Gastrocnemius medialis (tissue), 4 donors: ENCODE measurements around the gene RMND5A. TPM values are rescaled to one million over a fixed set of nuclear protein-coding genes. Genes with fewer than 3 reads are reported as not detected.

Source experiments
- ATAC-seq, 2 donors: fragments of 150-250 bp; one replicate each; pipeline ENCODE4 v1.9.1; 2016
- DNase-seq, 2 donors: peaks; one replicate each; pipeline ENCODE4 v3.0.0-alpha.2; 2019
- H3K27ac ChIP-seq, 4 donors: fragments of 200-600 bp; sonication (generic); 1 replicate in 1 of 4; 2 replicates in 3 of 4; pipeline ENCODE4 v1.5.1; 2016 to 2018; ENCODE audit warnings: mild to moderate bottlenecking in 2 of 4, moderate library complexity in 1 of 4
- H3K27me3 ChIP-seq, 3 donors: fragments of 200-600 bp; sonication (generic) in 2 of 3; 1 replicate in 1 of 3; 2 replicates in 2 of 3; pipeline versions ENCODE4 v1.5.1 to v1.6.0; 2016 to 2019; ENCODE audit warnings: mild to moderate bottlenecking in 1 of 3, moderate library complexity in 1 of 3
- H3K36me3 ChIP-seq, 2 donors: fragments of 200-600 bp; sonication (generic) in 1 of 2; one replicate each; pipeline ENCODE4 v1.5.1; 2017 to 2018
- H3K4me1 ChIP-seq, 2 donors: fragments of 200-600 bp; sonication (generic) in 1 of 2; one replicate each; pipeline ENCODE4 v1.5.1; 2016 to 2017; ENCODE audit warnings: mild to moderate bottlenecking in 2 of 2
- H3K4me3 ChIP-seq, 4 donors: fragments of 200-600 bp; sonication (generic) in 3 of 4; 1 replicate in 1 of 4; 2 replicates in 3 of 4; pipeline ENCODE4 v1.5.1; 2016 to 2019; ENCODE audit warnings: mild to moderate bottlenecking in 2 of 4
- H3K9me3 ChIP-seq, 3 donors: fragments of 200-600 bp; sonication (generic) in 2 of 3; 1 replicate in 1 of 3; 2 replicates in 2 of 3; pipeline ENCODE4 v1.5.1; 2016 to 2019
- CTCF ChIP-seq, 5 experiments: fragments of 450-650 bp in 3 of 5; fragments of 200-600 bp in 2 of 5; sonication (generic) in 2 of 5; IDR thresholded peaks in 4 of 5; conservative IDR thresholded peaks in 1 of 5; 1 replicate in 4 of 5; 2 replicates in 1 of 5; pipeline ENCODE4 v1.5.1; 2016 to 2019; ENCODE audit warnings: antibody characterized with exemption in 5 of 5, mild to moderate bottlenecking in 3 of 5, moderate library complexity in 3 of 5
- POLR2A ChIP-seq, 2 donors: fragments of 450-650 bp; IDR thresholded peaks; one replicate each; pipeline ENCODE4 v1.6.1; 2017; ENCODE audit warnings: antibody characterized with exemption in 2 of 2, mild to moderate bottlenecking in 2 of 2, moderate library complexity in 2 of 2
- in situ Hi-C, 4 donors: fragments of 200-750 bp; cut with MboI; loops; one replicate each; pipeline versions ENCODE4 v1.15.0 to v1.8.0; 2017; ENCODE audit warnings: low sequenced_read_pairs in 4 of 4
- intact Hi-C: fragments of 100-400 bp; cut with DNase I; formaldehyde crosslinking; loops from one replicate; pipeline ENCODE4 v1.15.1; 2023; ENCODE audit warnings: low total_unique reads
- total RNA-seq, 4 donors: library from RNA; depleted of rRNA; stranded (reverse); fragments of >200 nt; gene quantifications; one replicate each; pipeline versions ENCODE4 v1.1.0 to v1.2.3, GENCODE V29; 2016

The RMND5A gene
- total RNA-seq, 4 donors from 2014 or later = 88.9 to 113 (median 102) TPM

GRCh38 chr2:86679036-86679435 lies 41.1 kb upstream of the RMND5A start:
- no peaks in the 10 kb centered on the region for H3K36me3 ChIP-seq
- no peaks in the 10 kb centered on the region for H3K27me3 ChIP-seq
- in situ Hi-C loops = no loop called here
- no peak for ATAC-seq
- H3K4me3 ChIP-seq = no peak overlapping the region
- H3K4me1 ChIP-seq = peaks cover 11 to 17% of the 10 kb centered on the region in 2 donors
- DNase-seq = no peak
- no peak overlapping the region for H3K27ac ChIP-seq
- intact Hi-C loops = no loop called here
- no peak for TF ChIP-seq CTCF (IDR thresholded peaks at IDR 0.05 in 4 of 5, conservative IDR thresholded peaks at IDR 0.05 in 1 of 5)
- no peak for TF ChIP-seq POLR2A (IDR thresholded peaks at IDR 0.05)
- no peaks in the 10 kb centered on the region for H3K9me3 ChIP-seq

DNA sequence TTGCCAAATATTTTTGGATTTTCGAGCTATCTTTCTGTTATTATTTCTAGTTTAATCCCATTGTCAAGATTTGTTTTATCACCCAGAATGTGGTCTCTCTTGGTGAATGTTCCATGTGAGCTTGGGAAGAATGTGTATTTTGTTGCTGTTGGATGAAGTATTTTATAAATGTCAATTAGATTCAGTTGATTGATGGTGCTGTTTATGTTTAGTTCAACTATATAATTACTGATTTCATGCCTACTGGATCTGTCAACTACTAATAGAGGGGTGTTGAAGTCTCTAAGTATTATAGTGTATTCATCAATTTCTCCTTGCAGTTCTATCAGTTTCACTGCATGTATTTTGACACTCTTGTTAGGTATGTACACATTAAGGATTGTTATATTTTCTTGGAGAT lies 34.7 kb upstream of the RMND5A start:
- ATAC-seq (no peak), DNase-seq (no peak)
- Histone ChIP-seq H3K36me3 (no peaks in the 10 kb centered on the region), H3K4me1 (no peaks in the 10 kb centered on the region), H3K27me3 (no peaks in the 10 kb centered on the region), H3K4me3 (no peak overlapping the region), H3K9me3 (no peaks in the 10 kb centered on the region), H3K27ac (no peak overlapping the region)
- TF ChIP-seq CTCF (IDR thresholded peaks at IDR 0.05 in 4 of 5, conservative IDR thresholded peaks at IDR 0.05 in 1 of 5) (no peak), POLR2A (IDR thresholded peaks at IDR 0.05) (no peak)
- in situ Hi-C loops (no loop called here), intact Hi-C loops (no loop called here)

- no peak for DNase-seq
- Histone ChIP-seq H3K36me3 (no peaks in the 10 kb centered on the region), H3K4me3 (no peak overlapping the region), H3K4me1 (no peaks in the 10 kb centered on the region), H3K27ac (no peak overlapping the region), H3K9me3 (no peaks in the 10 kb centered on the region), H3K27me3 (no peaks in the 10 kb centered on the region)
- no peak for ATAC-seq
- TF ChIP-seq POLR2A (IDR thresholded peaks at IDR 0.05) (no peak), CTCF (IDR thresholded peaks at IDR 0.05 in 4 of 5, conservative IDR thresholded peaks at IDR 0.05 in 1 of 5) (no peak)
- in situ Hi-C loops = no loop called here
- intact Hi-C loops = no loop called here
Measured at GRCh38 chr2:86686460-86686859, 33.6 kb upstream of the RMND5A start.

DNA sequence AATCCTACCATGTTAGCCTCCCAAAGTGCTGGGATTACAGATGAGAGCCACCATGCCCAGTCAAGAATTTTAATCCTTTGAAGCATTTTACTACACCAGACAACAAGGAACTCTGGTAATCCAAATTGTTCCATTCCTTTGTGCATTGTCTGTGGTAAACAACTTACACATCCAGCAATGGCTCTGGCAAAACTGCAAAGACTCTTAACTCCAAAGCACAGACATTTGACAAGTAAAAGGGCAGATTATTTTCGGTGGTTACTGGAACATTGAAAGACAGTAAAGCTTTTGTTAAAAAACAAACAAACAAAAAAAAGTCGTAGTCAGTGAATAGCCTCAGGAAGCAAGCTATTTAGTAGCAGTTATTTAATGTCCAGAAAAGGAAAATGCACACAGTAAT lies 33.2 kb upstream of the RMND5A start:
- Histone ChIP-seq H3K9me3 (no peaks in the 10 kb centered on the region), H3K4me3 (no peak overlapping the region), H3K27ac (no peak overlapping the region), H3K27me3 (no peaks in the 10 kb centered on the region), H3K36me3 (no peaks in the 10 kb centered on the region), H3K4me1 (no peaks in the 10 kb centered on the region)
- DNase-seq (no peak), ATAC-seq (no peak)
- TF ChIP-seq POLR2A (IDR thresholded peaks at IDR 0.05) (no peak), CTCF (IDR thresholded peaks at IDR 0.05 in 4 of 5, conservative IDR thresholded peaks at IDR 0.05 in 1 of 5) (no peak)
- in situ Hi-C loops = no loop called here
- intact Hi-C loops = no loop called here

- Histone ChIP-seq H3K4me3 (no peak overlapping the region), H3K4me1 (no peaks in the 10 kb centered on the region), H3K27ac (no peak overlapping the region), H3K27me3 (no peaks in the 10 kb centered on the region), H3K36me3 (no peaks in the 10 kb centered on the region), H3K9me3 (no peaks in the 10 kb centered on the region)
- TF ChIP-seq POLR2A (IDR thresholded peaks at IDR 0.05) = no peak
- no peak for TF ChIP-seq CTCF (IDR thresholded peaks at IDR 0.05 in 4 of 5, conservative IDR thresholded peaks at IDR 0.05 in 1 of 5)
- DNase-seq = no peak
- no peak for ATAC-seq
- in situ Hi-C loops (no loop called here), intact Hi-C loops (no loop called here)
Measured at GRCh38 chr2:86695053-86695691, 24.9 kb upstream of the RMND5A start.
